Hematopoietic multipotent progenitor cell treated with erythropoietin and hydrocortisone succinate and interleukin-3 and kit ligand, for 15 days (in vitro differentiated cells): ENCODE measurements around the gene MKLN1.

Experiments
- DNase-seq: peaks from one replicate; pipeline ENCODE4 v3.0.0-alpha.2; 2015; ENCODE audit warnings: low spot score

The MKLN1 gene

GRCh38 chr7:131466735-131467365 lies 139.2 kb downstream of the MKLN1 start:
- DNase-seq, result no peak

DNA sequence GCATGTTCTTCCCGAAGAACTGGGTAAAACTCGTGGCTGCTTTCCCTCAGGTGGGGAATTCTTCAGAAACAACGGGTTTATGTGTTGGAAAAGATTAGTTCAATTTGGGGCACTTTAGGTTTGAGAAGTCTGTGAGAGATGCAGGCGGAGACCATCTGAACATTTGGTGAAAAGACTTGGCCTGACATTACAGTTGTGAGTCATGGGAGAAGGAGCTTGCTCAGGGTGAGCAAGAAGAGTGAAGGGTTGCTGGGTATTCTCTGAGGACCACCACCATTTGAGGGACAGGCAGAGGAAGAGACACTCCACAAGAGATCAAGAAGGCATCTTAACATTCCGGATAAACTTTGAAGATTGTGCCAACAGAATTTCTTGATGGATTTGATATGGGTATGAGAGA lies 140.1 kb downstream of the MKLN1 start:
- DNase-seq, result no peak

DNA sequence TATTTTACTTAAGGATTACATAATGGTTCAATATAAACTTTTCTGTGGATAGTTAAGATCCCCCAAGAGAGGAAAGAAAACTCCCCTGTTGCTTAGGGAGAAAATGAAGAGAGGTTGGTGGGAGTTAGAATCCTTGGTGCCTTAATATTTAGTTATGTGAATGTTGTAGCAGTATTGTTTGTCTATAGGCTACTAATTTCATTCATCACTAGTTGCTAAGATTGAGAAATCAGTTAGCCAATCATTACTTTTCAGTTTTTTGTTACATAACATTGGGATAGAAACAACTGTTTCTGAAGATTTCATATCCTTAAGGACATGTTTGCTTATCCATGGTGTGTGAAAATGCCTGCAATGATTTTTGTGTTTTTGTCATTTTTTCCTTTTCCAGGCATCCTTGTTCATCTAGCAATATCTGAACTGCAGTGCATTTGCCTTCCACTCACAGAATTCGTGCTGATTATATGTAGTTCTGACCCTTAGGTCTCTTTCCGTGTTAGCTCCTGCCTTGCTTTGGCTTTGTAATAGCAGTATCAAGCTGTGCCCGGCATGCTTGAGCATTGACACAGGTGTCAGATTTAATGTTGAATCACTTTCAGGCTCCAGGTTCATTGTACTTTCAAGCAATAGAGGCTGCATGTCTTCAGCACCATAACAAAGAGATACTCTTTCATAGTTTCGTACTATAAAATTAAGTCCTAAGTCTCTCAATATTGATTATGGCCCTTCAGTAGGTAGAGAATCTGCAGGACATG lies 143.8 kb downstream of the MKLN1 start:
- no peak for DNase-seq

DNA sequence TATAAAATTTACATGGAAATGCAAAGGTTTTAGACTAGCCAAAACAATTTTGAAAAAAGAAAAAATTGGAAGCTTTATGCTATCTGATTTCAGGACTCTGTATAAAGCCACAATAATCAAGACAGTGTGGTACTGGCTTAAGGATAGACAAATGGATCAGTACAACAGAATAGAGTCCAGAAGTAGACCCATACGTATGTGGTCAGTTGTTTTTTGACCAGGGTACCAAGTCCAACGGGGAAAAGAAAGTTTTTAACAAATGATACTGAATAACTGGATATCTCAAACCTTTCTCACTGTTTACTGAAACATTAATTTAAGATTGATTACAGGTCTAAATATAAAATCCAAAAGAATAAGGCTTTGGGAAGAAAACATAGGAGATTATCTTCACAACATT lies 149.1 kb downstream of the MKLN1 start:
- no peak for DNase-seq

GRCh38 chr7:131480384-131481315 lies 153.0 kb downstream of the MKLN1 start:
- no peak for DNase-seq

- no peak for DNase-seq
Measured at GRCh38 chr7:131482800-131483199, 155.1 kb downstream of the MKLN1 start.

DNA sequence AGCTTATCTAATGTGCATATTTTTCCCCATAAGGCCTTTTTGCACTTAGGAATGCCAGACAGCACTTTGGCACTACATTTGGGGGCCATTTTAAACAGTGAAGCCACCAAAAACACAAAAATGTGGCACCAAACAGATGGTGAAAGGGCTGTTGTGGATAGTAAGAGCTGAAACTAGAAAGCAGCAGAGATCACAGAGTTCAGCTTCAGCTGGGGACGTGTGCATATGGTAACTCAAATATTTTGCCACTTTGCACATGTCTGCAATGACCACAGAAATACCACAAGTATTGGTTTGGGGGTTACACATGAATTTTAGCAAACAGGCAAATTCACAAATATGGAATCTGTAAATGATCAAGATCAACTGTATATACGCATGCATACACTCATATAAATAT lies 155.9 kb downstream of the MKLN1 start:
- DNase-seq, result no peak

DNA sequence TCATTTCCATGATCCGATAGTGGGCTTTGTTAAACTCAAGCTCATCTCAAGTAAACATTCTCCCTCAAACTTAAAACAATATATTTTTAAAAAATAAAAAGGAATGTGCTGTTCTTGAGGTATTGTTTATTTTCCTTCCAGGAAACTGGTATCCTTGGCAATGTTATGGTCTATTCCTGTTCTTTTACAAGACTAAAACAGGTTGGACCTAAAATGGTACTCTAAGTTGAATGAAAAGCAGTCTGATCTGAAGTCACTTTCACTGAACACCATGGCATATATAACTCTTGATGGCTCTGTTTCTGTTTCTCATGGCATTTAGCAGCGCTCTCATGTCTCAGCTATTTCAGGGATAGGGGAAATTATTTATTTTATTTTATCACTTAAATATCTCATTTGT lies 158.7 kb downstream of the MKLN1 start:
- DNase-seq, result no peak

DNA sequence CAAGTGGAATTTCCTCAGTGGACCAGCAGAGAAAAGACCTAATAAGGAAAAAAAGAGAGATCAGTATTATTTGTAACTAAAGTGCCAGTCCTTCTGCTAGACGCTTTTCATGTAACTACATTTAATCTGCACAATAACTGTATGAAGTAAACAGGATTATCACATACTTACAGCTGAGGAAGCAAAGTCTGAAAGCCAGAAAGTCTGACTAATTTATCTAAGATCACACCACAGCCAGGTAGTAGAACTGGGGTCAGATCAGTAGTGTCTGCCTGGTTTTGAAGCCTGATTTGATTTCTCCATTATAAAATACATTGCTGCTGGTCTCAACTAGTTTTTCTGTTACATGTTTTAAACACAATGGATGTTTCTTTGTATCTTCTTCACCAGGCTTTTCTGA lies 159.5 kb downstream of the MKLN1 start:
- DNase-seq, result no peak

DNA sequence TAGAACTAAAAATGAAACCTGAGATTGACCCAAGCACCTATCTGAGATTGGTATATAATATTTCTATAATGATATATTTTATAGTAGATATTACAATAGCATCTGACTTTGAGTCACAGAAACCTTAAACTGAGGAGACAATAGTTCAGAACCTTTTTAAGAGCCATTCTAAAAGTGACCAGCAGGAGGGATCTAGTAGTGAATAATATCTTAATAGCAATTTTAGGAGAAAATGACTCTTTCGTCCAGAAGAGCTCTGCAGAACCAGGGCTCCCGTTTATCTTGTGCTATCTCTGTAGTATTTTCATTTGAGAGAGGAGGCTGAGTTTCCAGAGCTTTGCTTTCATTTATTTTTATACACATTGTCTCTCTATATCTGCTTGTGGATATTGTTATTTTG lies 160.7 kb downstream of the MKLN1 start:
- no peak for DNase-seq

GRCh38 chr7:131489196-131489595 lies 161.5 kb downstream of the MKLN1 start:
- no peak for DNase-seq

DNA sequence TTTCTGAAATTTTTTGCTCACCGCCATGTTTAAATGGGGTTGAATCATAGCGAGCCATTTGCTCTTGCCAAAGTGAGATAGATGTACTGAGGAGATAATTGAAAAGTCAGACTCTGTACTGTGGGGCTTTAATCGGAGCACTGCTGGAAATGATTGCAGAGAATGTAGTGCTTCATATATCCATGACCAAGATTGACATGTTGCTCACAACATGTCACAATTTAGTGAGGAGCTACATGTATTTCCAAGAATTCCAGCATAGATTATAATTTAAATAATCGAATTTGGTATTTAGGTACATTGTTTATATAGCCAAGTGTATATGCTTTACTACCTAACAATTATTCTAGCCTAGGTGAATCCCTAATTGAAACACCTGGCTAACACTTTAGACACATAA lies 162.2 kb downstream of the MKLN1 start:
- no peak for DNase-seq

DNA sequence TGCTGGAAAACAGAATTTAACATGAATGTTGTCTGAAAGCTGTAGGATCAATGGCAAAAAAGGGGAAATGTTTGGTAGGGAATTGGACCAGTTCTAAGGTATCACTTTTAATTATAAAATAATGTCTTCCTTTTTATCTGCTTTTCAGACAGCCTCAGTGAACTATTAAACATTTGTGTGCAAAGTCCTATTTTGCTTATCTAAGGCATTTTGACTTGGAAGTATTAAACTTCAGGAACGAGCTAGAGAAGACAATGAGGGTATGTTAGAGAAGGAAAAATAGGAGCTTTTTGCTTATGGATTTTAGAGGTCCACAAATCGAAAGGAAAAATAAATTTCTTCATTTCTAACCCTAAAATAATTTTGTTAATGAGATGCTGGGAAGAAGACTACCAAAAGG lies 165.4 kb downstream of the MKLN1 start:
- DNase-seq, result no peak

GRCh38 chr7:131493581-131493980 lies 165.9 kb downstream of the MKLN1 start:
- no peak for DNase-seq

- no peak for DNase-seq
Measured at GRCh38 chr7:131494182-131494581, 166.5 kb downstream of the MKLN1 start.

DNA sequence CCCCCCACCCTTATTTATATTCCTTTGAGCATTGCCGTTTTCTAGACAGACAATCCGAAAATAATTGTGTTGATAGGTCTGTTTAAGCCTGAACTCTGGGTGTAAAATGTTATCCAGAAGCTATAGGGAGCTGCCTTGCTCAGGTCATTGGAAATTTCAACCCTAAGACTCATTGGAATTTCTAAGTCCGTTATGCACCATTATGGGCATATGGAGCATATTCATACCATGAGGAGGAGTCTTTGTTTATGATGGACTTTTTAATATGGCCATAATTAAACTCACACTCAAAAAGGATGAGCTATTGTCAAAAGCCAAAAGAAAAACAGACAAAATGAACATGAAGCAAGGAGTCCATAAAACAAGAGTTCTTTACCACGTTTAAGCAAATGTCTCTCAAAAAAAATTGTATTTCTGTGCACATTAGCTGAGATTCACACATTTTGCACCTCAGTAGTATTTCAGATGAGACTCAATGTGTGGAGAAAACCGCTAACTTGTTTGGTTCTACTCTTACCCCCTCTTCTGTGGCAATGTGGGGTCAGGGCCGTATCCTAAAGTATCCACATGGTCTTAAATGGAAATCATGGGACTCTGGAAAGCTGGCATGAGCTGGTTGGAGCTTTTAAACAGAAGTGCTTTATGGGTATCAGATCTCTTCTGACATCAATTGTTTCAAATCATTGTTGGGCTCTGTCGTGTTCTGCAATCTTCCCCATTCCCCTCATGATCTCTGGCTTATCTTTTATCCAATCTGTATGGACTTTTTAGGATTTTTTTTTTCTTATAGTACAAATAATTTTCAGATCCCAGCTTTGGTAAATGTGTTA lies 168.2 kb downstream of the MKLN1 start:
- DNase-seq, result no peak

DNA sequence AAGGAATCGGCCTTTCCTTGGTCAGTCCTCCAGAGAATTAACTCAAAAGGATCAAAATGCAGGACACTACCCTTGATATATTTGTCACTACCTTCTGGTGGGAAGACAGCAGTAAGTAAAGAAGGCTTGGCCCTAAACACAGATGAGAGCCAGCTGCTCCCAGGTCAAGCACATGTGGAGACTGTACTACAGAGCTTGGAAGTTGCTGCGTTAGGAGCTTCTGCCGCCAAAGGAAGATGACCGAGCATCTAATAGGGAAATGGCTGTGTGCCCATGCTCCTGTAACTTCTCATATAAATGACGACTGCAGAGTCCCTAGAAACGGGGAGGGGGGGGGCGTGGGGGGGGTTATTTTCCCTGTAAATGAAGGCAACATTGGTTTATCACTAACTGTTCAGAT lies 169.8 kb downstream of the MKLN1 start:
- no peak for DNase-seq

DNA sequence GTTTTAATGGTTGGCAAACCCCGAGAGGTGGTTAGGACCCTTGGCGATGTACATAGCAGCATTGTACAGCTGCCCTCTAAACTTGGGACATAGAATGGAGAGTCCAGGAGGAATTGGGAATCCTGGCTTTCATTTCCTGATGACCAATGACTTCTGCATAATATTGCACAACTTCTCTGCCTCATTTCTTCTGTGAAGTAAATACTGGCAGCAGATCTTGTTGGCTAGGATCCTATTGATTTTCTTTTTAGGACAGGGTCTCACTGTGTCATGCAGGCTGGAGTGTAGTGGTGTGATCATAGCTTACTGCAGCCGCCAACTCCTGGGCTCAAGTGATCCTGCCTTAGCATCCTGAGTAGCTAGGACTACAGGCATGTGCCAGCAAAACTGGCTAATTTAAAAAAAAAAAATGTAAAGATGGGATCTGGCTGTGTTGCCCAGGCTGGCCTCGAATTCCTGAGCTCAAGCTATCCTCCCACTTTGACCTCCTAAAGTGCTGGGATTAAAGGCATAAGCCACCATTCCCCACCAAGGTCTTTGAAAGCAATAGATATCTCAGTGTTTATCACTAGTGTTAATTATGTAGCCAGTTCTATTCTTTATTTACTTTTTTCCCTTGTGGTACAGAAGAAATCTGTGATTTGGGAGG lies 170.7 kb downstream of the MKLN1 start:
- no peak for DNase-seq

DNA sequence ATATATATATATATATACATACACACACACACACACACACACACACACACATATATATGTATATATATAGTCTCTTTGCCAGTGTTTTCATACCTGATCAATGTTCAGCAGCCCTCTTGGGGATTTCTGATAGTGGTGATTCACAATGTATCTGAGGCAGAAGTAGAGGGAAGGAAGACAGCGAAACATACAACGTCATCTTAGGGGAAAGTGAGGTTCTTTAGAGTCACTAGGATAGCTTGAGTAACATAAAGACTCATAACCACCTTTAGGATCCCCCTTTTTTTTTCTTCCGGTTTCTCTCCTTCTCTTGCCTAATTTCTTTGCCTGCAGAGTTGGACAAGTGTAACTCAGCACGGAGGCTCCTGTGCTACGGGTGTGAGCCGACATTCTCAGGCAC lies 172.1 kb downstream of the MKLN1 start:
- DNase-seq, result no peak

DNA sequence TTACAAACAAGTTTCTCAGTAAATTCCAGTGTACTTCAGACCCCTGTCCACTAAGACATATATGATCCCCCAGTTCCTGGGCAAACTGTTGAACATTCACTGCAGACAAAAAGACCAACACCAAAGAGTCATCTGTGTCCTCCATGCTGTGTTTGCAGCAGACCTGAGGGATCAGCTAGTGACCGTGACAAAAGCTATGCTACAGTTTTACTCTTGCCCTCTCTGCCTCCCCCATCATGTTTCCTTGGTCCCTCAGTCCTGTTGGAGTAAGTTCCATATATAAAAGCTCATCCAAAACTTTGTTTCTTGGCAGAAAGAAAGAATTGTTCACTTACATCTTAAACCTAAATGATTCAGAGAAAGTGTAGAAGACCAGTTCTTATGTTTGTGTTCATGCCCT lies 172.7 kb downstream of the MKLN1 start:
- DNase-seq, result no peak

DNA sequence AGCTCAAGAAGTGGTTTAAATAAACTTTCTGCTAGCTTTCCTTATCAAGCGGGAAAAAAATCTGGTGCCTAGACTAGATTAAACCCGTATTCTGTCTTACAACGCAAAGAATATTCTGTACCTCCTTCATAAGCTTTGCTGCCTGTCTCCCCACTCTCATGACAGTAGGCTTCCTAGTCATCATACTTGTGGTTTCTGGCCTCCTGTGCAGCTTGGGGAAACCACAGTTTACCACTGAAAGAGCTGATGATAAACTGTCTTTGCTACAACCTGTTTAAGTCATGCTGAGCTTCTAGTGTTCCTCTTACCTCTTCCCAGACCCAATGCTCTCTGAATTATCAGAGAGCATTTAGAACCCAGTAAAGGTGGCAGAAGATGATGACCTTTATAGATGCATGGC lies 173.7 kb downstream of the MKLN1 start:
- no peak for DNase-seq
